ENCODE data around the gene DYNLRB1. TPM values are rescaled to one million over a fixed set of nuclear protein-coding genes. Genes with fewer than 3 reads are reported as not detected.

Gene DYNLRB1
- total RNA-seq, 4 donors from 2014 or later, result 20.8 to 289 (median 149) TPM

DNA sequence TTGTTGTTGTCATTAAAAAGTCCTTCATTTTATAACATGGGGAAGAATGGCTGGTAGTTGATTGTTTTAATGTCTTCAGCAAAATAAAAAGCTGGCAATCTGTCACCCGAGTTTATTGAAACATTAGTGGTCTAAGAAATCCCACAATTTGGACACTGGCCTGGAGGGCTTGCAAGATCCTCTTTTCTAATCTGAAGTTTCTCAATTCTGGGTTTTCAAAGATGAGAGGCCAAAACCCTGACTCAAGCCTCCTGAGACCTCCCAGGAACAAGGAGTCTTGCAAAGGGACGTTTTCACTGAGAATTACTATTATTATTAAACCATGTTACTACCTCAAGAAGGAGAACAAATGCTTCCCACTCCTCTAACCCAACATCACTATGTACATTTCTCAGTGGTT, 61.8 kb downstream of the DYNLRB1 start:
- H3K9me3 ChIP-seq, result no peaks in the 10 kb centered on the region
- no peak overlapping the region for H3K27ac ChIP-seq
- no peak for DNase-seq
- H3K27me3 ChIP-seq, result no peaks in the 10 kb centered on the region
- H3K4me3 ChIP-seq, result no peak overlapping the region
- intact Hi-C loops (cut with DNase I; ENCODE audit: low total_unique reads), result no loop called here
- TF ChIP-seq POLR2A (IDR thresholded peaks at IDR 0.05) (no peak), CTCF (IDR thresholded peaks at IDR 0.05) (no peak)
- no peaks in the 10 kb centered on the region for H3K36me3 ChIP-seq
- H3K4me1 ChIP-seq, result peaks cover 3 to 6% of the 10 kb centered on the region in 2 donors

- Histone ChIP-seq H3K36me3 (no peaks in the 10 kb centered on the region), H3K27me3 (no peaks in the 10 kb centered on the region), H3K4me1 (peaks cover 3 to 6% of the 10 kb centered on the region in 2 donors), H3K9me3 (no peaks in the 10 kb centered on the region), H3K4me3 (no peak overlapping the region), H3K27ac (no peak overlapping the region)
- intact Hi-C loops (cut with DNase I; ENCODE audit: low total_unique reads), result no loop called here
- no peak for TF ChIP-seq POLR2A (IDR thresholded peaks at IDR 0.05)
- no peak for TF ChIP-seq CTCF (IDR thresholded peaks at IDR 0.05)
- DNase-seq, result no peak
Observed at GRCh38 chr20:34578521-34578920, 62.3 kb downstream of the DYNLRB1 start.

- peak; percentile 54 to 74 for DNase-seq
- no peak overlapping the region for H3K4me3 ChIP-seq
- H3K27me3 ChIP-seq, result no peaks in the 10 kb centered on the region
- H3K4me1 ChIP-seq, result peaks cover 3 to 6% of the 10 kb centered on the region in 2 donors
- no peaks in the 10 kb centered on the region for H3K9me3 ChIP-seq
- intact Hi-C loops (cut with DNase I; ENCODE audit: low total_unique reads), result no loop called here
- no peaks in the 10 kb centered on the region for H3K36me3 ChIP-seq
- peak overlapping the region; percentile 8 to 23 for H3K27ac ChIP-seq
- TF ChIP-seq POLR2A (IDR thresholded peaks at IDR 0.05) (no peak), CTCF (IDR thresholded peaks at IDR 0.05) (peak; percentile 55 to 79 (median 73))
Observed at GRCh38 chr20:34579191-34579978, 63.2 kb downstream of the DYNLRB1 start.

DNA sequence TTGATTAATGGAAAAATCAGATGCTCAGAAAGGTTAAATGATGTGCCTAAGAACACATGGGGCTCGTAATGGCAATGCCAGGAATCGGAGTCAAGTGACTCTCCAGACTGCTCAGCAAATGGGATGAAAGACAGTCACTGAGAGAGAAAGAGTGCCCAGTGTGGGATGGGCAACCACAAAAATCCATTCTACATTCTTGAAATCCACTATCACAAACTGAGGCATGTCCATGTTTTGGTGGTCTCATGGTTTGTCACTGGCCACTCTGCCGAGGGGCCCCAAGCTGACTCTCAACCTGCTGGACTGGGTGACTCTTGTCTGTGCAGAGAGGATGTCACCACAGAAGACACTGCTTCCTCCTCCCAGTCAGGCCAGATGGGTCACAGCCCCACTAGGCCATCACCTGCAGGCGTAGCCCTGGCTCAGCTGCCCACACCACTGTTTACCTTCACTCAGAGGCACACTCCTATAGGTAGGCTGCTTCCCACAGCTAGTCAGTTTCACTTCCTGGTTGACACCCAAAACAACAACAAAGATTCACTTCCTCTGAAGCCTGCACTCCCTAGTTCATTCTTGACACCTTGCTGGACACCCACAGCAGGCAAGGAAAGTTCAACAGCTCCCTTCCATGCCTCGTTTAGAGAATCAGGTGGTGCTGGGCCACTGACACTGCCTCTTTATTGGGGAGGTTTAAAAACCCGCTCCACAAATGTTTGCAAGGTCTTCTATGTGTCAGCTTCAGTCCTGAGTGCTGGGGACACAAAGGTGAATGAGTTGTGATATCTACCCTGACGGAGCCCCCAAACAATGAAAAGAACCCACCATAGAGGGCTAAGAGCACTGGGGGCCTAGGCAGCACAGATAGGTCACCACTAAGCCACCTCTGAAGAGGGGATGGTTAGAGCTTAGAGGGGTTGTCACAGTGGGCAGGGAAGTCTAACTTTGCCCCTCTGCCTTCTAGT, 64.0 kb downstream of the DYNLRB1 start:
- DNase-seq, result no peak
- no peaks in the 10 kb centered on the region for H3K9me3 ChIP-seq
- peaks cover 3 to 6% of the 10 kb centered on the region in 2 donors for H3K4me1 ChIP-seq
- no peak for TF ChIP-seq POLR2A (IDR thresholded peaks at IDR 0.05)
- TF ChIP-seq CTCF (IDR thresholded peaks at IDR 0.05), result no peak
- peak overlapping the region; percentile 23 to 81 for H3K27ac ChIP-seq
- no peaks in the 10 kb centered on the region for H3K36me3 ChIP-seq
- no peak overlapping the region for H3K4me3 ChIP-seq
- intact Hi-C loops (cut with DNase I; ENCODE audit: low total_unique reads), result no loop called here
- no peaks in the 10 kb centered on the region for H3K27me3 ChIP-seq
